K562 (cell line): ENCODE results near the gene RNF4. TPM values are rescaled to one million over a fixed set of nuclear protein-coding genes. Genes with fewer than 3 reads are reported as not detected.
A peak's percentile ranks its signal among the peaks of the same experiment; 100 is the strongest.

Experiments
- ATAC-seq: fragments of 200-7000 bp; cut with Tn5 transposase; 3 replicates; pipeline ENCODE4 v1.9.1; 2020; ENCODE audit warnings: moderate library complexity
- BruUV-seq: library from RNA; stranded (reverse); fragments of 400-500 nt; replicated peaks from 2 replicates; lab custom pipeline; 2021; lab: Mats Ljungman, UMichigan
- CTCF ChIA-PET: fragments of 300-600 bp; formaldehyde crosslinking; extraction: SDS; loops from one replicate; lab custom pipeline; 2021; ENCODE audit warnings: low intra/inter-chr PET ratio; lab: Yijun Ruan, JAX
- POLR2A ChIA-PET: fragments of 300-600, 350-650 bp; sonication (Branson Sonifier 250); formaldehyde crosslinking; extraction: SDS; loops from one replicate; lab custom pipeline; 2021; ENCODE audit warnings: antibody characterized with exemption, inconsistent platforms; lab: Yijun Ruan, JAX
- DNase-seq, 4 experiments: peaks; one replicate each; pipeline versions ENCODE4 v3.0.0 to v3.0.0-alpha.2; 2011 to 2018; ENCODE audit warnings: low spot score in 3 of 4, mixed read lengths in 3 of 4; ENCODE audit errors: extremely low read depth in 1 of 4
- FAIRE-seq: peaks from 2 replicates; lab custom pipeline; 2011; peaks lifted over from hg19 to GRCh38; lab: Jason Lieb, UNC
- H2AFZ ChIP-seq: 2 replicates; pipeline ENCODE4 v1.6.0; 2011; ENCODE audit warnings: low read depth, low read length, control low read depth, inconsistent platforms
- H3K27ac ChIP-seq: fragments of 200-600 bp; 3 replicates; pipeline ENCODE4 v1.8.0; 2011; ENCODE audit warnings: low read depth, mild to moderate bottlenecking, control low read depth, inconsistent platforms, low read length, moderate library complexity, mixed read lengths; ENCODE audit errors: extremely low read depth
- H3K27me3 ChIP-seq, 2 experiments: fragments of 300-600 bp in 1 of 2; 2 replicates in 1 of 2; 3 replicates in 1 of 2; pipeline versions ENCODE4 v1.6.0 to v1.8.0; 2011; ENCODE audit warnings: inconsistent platforms in 2 of 2, low read length in 2 of 2, mild to moderate bottlenecking in 1 of 2, mixed read lengths in 1 of 2, moderate library complexity in 1 of 2; ENCODE audit not compliant: control insufficient read depth in 2 of 2, insufficient read depth in 2 of 2
- H3K36me3 ChIP-seq: fragments of 300-600 bp; 3 replicates; pipeline ENCODE4 v1.8.0; 2011; ENCODE audit warnings: mild to moderate bottlenecking, low read length, inconsistent platforms; ENCODE audit not compliant: control insufficient read depth, insufficient read depth
- H3K4me1 ChIP-seq, 2 experiments: fragments of 200-600 bp in 1 of 2; replicated peaks in 1 of 2; 2 replicates in 1 of 2; 3 replicates in 1 of 2; pipeline versions ENCODE4 v1.5.1 to v1.8.0; 2011; ENCODE audit warnings: inconsistent platforms in 2 of 2, low read length in 2 of 2, mild to moderate bottlenecking in 1 of 2, mixed read lengths in 1 of 2, moderate library complexity in 1 of 2; ENCODE audit not compliant: control insufficient read depth in 2 of 2, insufficient read depth in 2 of 2
- H3K4me2 ChIP-seq: 2 replicates; pipeline ENCODE4 v1.6.1; 2011; ENCODE audit warnings: low read length, control low read depth, inconsistent platforms, mixed read lengths; ENCODE audit not compliant: insufficient read depth
- H3K4me3 ChIP-seq: fragments of 200-600 bp; sonication (generic), shearing (Covaris generic); 2 replicates; pipeline ENCODE4 v1.5.1; 2016; ENCODE audit warnings: control low read depth, inconsistent platforms
- H3K79me2 ChIP-seq: fragments of 200-600 bp; 3 replicates; pipeline ENCODE4 v1.8.0; 2011; ENCODE audit warnings: low read length, inconsistent platforms; ENCODE audit not compliant: control insufficient read depth, insufficient read depth
- H3K9ac ChIP-seq, 2 experiments: 2 replicates each; pipeline versions ENCODE4 v1.6.0 to v1.6.1; 2011; ENCODE audit warnings: low read depth in 2 of 2, low read length in 2 of 2, control low read depth in 1 of 2, inconsistent platforms in 1 of 2, mild to moderate bottlenecking in 1 of 2, mixed read lengths in 1 of 2; ENCODE audit not compliant: insufficient read depth in 1 of 2
- H3K9me1 ChIP-seq: one replicate; pipeline ENCODE4 v1.6.0; 2011; ENCODE audit warnings: inconsistent platforms, mild to moderate bottlenecking, low read length, moderate library complexity; ENCODE audit not compliant: control insufficient read depth, insufficient read depth
- H3K9me3 ChIP-seq: replicated peaks from 2 replicates; pipeline ENCODE4 v1.5.1; 2011; ENCODE audit warnings: low read depth, low read length, inconsistent platforms; ENCODE audit not compliant: control insufficient read depth, insufficient read depth
- H4K20me1 ChIP-seq: replicated peaks from 2 replicates; pipeline ENCODE4 v1.6.1; 2011; ENCODE audit warnings: low read length, inconsistent platforms, mixed read lengths; ENCODE audit not compliant: control insufficient read depth, insufficient read depth
- ATF7 ChIP-seq: fragments of 450-650 bp; IDR thresholded peaks from 2 replicates; pipeline ENCODE4 v1.7.1; 2014; ENCODE audit warnings: mild to moderate bottlenecking, moderate library complexity
- EWSR1 ChIP-seq: fragments of 450-650 bp; IDR thresholded peaks from 2 replicates; pipeline ENCODE4 v1.6.1; 2018; ENCODE audit warnings: borderline replicate concordance, mild to moderate bottlenecking, low read depth, moderate library complexity; ENCODE audit not compliant: partially characterized antibody
- HMBOX1 ChIP-seq: sonication (generic); IDR thresholded peaks from 2 replicates; pipeline ENCODE4 v1.6.1; 2016
- HOMEZ ChIP-seq: fragments of 250-450 bp; sonication (Bioruptor Pico); IDR thresholded peaks from 2 replicates; pipeline ENCODE4 v1.4.0; 2020; ENCODE audit warnings: mild to moderate bottlenecking, moderate library complexity
- IRF1 ChIP-seq: sonication (generic); formaldehyde crosslinking; IDR thresholded peaks from 2 replicates; pipeline ENCODE4 v1.8.0; 2022; ENCODE audit warnings: missing genetic modification reagents, mild to moderate bottlenecking, borderline replicate concordance
- MTA3 ChIP-seq: fragments of 450-650 bp; formaldehyde crosslinking; IDR thresholded peaks from 2 replicates; pipeline ENCODE4 v1.6.1; 2017; ENCODE audit warnings: mild to moderate bottlenecking, borderline replicate concordance
- ZNF197 ChIP-seq: fragments of 200-800 bp; sonication (Bioruptor generic); IDR thresholded peaks from 2 replicates; pipeline ENCODE4 v1.6.1; 2016; ENCODE audit warnings: low read depth, missing genetic modification characterization, missing compliant biosample characterization
- WGBS: fragments of 100-300 bp; shearing (Covaris generic); methylation state at CpG from one replicate; pipeline ENCODE4 v1.1.6; 2016; ENCODE audit warnings: low coverage, mixed read lengths; ENCODE audit not compliant: insufficient coverage; ENCODE audit errors: missing lambda C conversion rate; 5-methylcytosine and 5-hydroxymethylcytosine counted together
- in situ Hi-C: fragments of 300-500 bp; cut with MboI; formaldehyde crosslinking; loops from 4 replicates; pipeline ENCODE4 v1.15.0; 2018; ENCODE audit warnings: inconsistent platforms, mixed read lengths
- intact Hi-C: fragments of 100-400 bp; cut with micrococcal nuclease; formaldehyde crosslinking; loops from 2 replicates; pipeline ENCODE4 v1.14.2; 2022
- polyA plus RNA-seq, 8 experiments: library from polyadenylated mRNA; depleted of rRNA in 4 of 8; stranded (reverse) in 5 of 8; unstranded in 3 of 8; fragments of >200 nt; fragmentation: Nextera tagmentation in 2 of 8; fragmentation: Illumina TruSeq in 1 of 8; extraction: Ambion mirVana in 2 of 8; extraction: Trizol in 1 of 8; gene quantifications; 2 replicates each; pipeline versions ENCODE4 v1.2.1 to v1.2.3, GENCODE V29; 2011 to 2014; ENCODE audit warnings: inconsistent platforms in 1 of 8, missing spikeins in 1 of 8
- total RNA-seq, 7 experiments: library from RNA; depleted of rRNA in 6 of 7; stranded (reverse); fragments of >200 nt in 6 of 7; fragmentation: Illumina TruSeq in 2 of 7; extraction: Trizol in 2 of 7; gene quantifications; 2 replicates each; pipeline versions ENCODE4 v1.2.1 to v1.2.3, GENCODE V29; 2011 to 2021; ENCODE audit warnings: low replicate concordance in 1 of 7

RNF4 gene
- total and polyA plus RNA-seq, 9 of the 15 experiments (the other 6 are each of a cell fraction or from before 2014, with no cell fraction given), result 19.2 to 59.3 (median 44.8) TPM

- H3K4me2 ChIP-seq, result no peak overlapping the region
- CTCF ChIA-PET, result no interaction called here
- no peak overlapping the region for H3K4me3 ChIP-seq
- peaks cover 75% of the 10 kb centered on the region for H4K20me1 ChIP-seq
- peaks cover 10% of the 10 kb centered on the region for H3K9me1 ChIP-seq
- no peaks in the 10 kb centered on the region for H3K9me3 ChIP-seq
- POLR2A ChIA-PET, result interaction anchor here (0.7 to 1.5 kb wide), 5 partner anchors 11 to 22 kb away, joined by 3 to 5 read pairs (median 3); no protein-coding TSS in a partner anchor
- H3K27me3 ChIP-seq, result no peaks in the 10 kb centered on the region
- intact Hi-C loops, result no loop called here
- no TSS peak for BruUV-seq
- FAIRE-seq (no peak), ATAC-seq (no peak), DNase-seq (no peak)
- H3K9ac ChIP-seq, result peak overlapping the region in 1 of 2 experiments; percentile 4; a peak in 1 of 4 replicates
- 95% methylated on average over 4 of the region's 4 CpGs for WGBS
- H3K79me2 ChIP-seq, result peaks cover 100% of the 10 kb centered on the region
- peaks cover 74% of the 10 kb centered on the region for H3K36me3 ChIP-seq
- no peak overlapping the region for H2AFZ ChIP-seq
- H3K4me1 ChIP-seq, result peaks cover 4 to 9% of the 10 kb centered on the region in 2 experiments; a peak in 2 of 5 replicates
- H3K27ac ChIP-seq, result no peak overlapping the region
- TF ChIP-seq HMBOX1 (peak; percentile 41; the same call in 1 of the 2 replicates), ZNF197 (CRISPR knock-in tag) (no peak)
- in situ Hi-C loops, result no loop called here
Observed at GRCh38 chr4:2485956-2486355, 17.1 kb downstream of the RNF4 start.

- Histone ChIP-seq H3K27me3 (no peaks in the 10 kb centered on the region), H3K9me1 (peaks cover 1% of the 10 kb centered on the region), H3K9me3 (no peaks in the 10 kb centered on the region), H4K20me1 (peaks cover 65% of the 10 kb centered on the region), H3K4me3 (no peak overlapping the region), H3K36me3 (peaks cover 73% of the 10 kb centered on the region), H3K4me1 (peaks cover 4 to 9% of the 10 kb centered on the region in 2 experiments; a peak in 2 of 5 replicates), H3K79me2 (peaks cover 95% of the 10 kb centered on the region), H3K9ac (no peak overlapping the region), H2AFZ (no peak overlapping the region), H3K27ac (no peak overlapping the region), H3K4me2 (no peak overlapping the region)
- no TSS peak for BruUV-seq
- intact Hi-C loops (no loop called here), in situ Hi-C loops (no loop called here)
- DNase-seq, result no peak
- ATAC-seq, result no peak
- POLR2A ChIA-PET, result interaction anchor here (0.8 to 1.9 kb wide), 4 partner anchors 9 to 21 kb away, joined by 4 to 12 read pairs (median 5); no protein-coding TSS in a partner anchor
- whole genome bisulfite sequencing, result 89% methylated on average over 6 of the region's 6 CpGs
- CTCF ChIA-PET, result no interaction called here
- no peak for FAIRE-seq
- TF ChIP-seq MTA3 (no peak), EWSR1 (no peak), IRF1 (no peak), ATF7 (no peak), HOMEZ (CRISPR knock-in tag) (no peak)
Observed at GRCh38 chr4:2486981-2487380, 18.1 kb downstream of the RNF4 start.
